HG02852 (cell line): ENCODE measurements around the gene HEATR5B.
"Not testable (repeated sequence)": the region's sequence is repeated elsewhere in the genome, so short reads cannot be mapped to it uniquely, and the experiment has no call there.

Experiments used
- ATAC-seq: cut with Tn5 transposase; IDR thresholded peaks from one replicate; pipeline ENCODE4 v1.9.1; 2021; ENCODE audit warnings: mild to moderate bottlenecking, moderate library complexity; ENCODE audit not compliant: unreplicated experiment

The HEATR5B gene

DNA sequence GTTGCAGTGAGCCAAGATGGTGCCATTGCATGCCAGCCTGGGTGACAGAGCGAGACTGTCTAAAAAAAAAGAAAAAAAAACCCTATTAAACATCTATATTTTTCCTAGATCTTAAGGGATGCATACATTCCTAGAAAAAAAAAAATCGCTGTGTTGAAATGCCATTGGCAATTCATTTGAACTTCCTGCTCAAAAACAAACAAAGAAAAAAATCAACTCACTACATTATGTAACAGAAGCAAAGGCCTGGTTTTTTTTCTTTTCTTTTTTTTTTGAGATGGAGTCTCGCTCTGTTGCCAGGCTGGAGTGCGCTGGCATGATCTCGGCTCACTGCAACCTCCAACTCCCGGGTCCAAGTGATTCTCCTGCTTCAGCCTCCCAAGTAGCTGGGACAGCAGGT, 96.2 kb downstream of the HEATR5B start:
- ATAC-seq, result no peak

DNA sequence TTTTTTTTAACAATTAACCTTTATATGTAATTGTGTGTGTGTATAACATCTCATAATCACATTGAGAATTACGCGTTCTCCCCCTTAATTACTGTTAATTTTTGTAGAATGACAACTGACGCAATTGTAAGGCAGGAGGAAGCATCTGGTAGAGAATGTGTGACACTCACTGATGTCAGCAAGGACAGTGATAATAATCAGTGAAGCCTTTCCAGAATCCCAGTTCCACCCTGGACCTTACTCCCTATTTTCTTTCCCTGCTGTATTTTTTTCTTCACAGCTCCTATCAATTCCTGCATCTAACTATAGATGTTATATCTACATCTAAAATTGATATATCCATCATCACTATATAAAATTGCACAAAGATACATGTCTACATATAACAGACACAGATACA, 101.7 kb downstream of the HEATR5B start:
- no peak for ATAC-seq

DNA sequence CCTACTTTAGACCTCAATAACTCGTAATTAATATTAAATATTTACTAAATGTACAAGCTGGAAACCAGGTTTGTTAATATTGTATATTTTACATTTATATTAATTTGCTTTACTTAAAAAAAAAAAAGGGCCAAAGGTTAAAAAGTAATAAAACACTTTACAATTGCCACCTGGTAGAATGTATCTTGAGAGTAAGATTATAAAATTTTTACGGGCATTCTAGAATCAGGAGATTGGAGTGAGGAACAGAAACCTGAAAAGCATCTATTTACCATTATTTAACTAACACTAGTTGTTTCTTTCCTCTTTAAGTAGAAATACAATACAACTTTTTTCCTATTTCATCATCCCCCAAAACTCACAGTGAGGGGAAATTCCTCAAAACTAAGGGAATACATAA, 102.3 kb downstream of the HEATR5B start:
- ATAC-seq, result no peak

DNA sequence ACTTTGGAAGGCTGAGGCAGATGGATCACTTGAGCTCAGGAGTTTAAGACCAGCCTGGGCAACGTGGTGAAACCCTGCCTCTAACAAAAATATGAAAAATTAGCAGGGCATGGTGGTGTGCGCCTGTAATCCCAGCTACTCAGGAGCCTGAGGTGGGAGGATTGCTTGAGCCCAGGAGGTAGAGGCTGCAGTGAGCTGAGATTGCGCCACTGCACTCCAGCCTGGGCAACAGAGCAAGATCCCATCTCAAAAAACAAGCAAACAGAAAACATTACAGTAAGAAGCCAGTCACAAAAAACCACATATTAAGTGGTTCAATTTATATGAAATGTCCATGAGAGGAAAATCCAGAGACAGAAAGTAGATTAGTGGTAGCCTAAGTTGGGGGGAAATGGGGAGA, 105.2 kb downstream of the HEATR5B start:
- not testable (repeated sequence) for ATAC-seq

DNA sequence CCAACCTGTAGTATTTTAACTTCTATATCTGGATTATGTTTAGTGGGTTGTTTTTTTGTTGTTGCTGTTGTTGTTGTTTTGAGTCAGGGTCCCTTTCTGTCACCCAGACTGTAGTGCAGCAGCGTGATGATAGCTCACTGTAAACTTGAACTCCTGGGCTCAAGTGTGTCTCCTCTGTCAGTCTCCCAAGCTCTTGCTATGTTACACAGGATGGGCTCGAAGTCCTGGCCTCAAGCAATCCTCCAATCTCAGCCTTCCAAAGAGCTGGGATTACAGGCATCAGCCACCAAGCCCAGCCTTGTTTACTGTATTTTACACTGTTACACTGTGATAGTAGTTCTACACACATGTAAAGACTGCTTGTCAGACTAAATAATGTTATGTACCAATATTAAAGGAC, 108.1 kb downstream of the HEATR5B start:
- no peak for ATAC-seq

DNA sequence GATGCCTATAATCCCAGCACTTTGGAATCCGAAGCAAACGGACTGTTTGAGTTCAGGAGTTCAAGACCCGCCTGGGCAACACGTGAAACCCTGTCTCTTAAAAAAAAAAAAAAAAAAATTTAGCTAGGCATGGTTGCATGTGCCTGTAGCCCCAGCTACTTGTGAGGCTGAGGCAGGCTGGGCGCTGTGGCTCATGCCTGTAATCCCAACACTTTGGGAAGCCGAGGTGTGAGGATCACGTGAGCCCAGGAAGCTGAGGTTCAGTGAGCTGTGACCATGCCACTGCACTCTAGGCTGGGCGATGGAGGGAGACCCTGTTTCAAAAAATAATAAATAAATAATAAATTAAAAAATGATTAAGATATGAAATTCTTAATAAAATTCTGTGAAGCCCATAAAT, 108.9 kb downstream of the HEATR5B start:
- ATAC-seq, result no peak

DNA sequence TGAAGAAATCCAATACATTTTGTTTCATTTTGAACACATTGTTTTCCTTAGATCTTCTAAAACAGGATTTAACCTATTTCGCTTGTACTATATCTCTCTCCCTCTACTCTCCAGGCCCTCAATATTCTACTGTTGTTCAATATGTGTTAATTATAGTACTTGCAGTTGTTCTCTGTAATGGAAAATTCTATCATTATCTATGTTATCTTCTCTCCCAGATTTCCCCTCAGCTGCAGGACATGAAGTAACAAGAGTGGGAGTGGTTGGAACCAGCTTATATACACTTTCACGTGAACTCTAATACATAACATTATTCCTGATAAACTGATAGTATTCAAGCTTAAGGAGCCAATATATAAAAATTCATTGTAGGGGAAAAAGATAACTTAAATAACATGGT, 110.9 kb downstream of the HEATR5B start:
- no peak for ATAC-seq

DNA sequence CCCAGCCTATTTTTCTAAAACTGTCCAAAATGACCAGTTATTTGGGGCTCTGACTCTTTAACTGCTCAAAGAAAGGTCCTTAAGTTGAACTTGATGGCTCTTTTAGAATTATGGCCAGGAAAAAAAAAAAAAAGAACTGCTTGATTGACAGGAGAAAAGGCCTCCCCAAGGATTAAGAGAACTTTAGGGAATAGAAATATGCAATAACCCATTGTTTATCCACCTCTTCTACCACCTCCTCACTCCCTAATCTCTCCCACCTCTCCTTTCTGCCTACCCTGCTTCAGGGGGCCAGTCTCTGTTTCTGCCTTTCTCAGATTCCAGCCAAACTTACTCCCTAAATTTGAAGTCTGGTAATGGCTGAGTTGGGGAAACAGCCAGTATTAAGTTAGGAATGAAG, 112.2 kb downstream of the HEATR5B start:
- ATAC-seq, result no peak

DNA sequence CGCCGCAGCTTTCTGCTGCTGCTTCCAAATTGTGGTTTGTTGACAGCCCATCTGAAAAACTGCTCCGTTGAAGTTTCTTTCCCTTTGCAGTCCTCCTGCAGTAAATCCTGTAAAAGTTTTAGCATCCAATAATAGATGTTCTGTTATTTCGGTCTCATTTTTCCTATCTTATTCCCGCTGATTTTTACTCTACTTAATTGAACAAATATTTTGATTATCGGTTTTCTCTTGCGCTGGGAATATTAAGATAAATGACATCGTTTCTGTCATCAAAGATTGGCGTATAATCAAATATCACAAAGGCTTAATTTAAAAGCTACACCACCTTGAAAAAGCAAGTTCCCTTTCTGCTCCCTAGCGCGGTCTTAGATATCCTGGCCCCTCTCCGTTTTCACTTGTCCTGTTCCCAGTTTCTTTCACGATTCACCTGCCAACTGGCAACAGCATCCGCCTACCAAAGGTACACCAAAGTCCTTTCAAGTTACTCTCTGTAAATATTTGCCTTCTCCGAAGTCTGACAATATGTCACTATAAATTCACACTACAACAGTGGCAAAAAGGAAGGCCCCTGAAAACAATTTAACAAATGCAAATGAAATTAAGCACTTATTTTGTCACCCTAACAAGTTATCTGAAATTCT, 116.8 kb downstream of the HEATR5B start:
- ATAC-seq, result no peak

DNA sequence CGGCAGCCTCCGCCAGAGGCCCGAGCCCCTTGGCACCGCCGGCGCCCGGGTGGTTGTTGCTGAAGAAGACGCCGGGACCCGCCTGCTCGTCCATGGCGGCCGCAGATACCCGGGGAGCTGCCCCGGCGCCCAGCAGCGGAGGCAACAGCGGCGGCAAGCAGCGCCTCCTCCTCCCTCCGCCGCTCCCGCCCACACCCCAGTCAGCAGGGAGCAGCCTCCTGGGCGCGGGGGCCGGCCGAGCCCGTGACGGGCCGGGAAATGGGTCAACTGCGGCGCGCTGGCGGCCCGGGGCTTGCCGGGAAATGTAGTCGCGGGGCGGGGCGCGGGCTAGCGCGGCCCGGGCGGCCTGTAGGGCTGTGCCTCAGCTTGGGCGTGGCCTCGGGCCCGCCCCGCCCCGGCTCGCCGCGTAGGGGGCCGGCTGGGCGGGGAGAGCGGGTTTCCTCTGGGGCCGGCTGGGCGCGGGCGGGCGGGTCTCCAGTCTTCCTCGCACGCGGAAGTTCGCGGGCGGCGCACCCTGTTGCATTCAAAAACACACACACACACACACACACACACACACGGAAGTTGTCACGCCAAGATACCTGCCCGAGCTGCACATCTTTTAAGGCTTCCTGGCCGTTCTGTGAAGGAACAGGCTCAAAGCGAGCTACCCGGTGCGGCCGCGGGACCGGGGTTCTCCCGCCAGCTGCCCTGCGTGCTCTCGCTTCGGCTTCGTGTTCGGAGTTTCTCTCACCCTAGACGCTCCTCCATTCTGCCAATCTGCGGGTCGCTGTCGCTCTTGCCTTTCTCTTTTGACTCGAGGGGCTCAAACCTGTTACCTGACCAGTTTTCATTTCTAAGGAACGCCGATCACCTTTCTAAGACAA, 117.6 kb downstream of the HEATR5B start, which contains the start of gene STRN:
STRN (minus strand) TSS at position 167 of the 866 bp plus-strand sequence; CDS start at position 94, 73 bp downstream.
- peak; percentile 98 for ATAC-seq

DNA sequence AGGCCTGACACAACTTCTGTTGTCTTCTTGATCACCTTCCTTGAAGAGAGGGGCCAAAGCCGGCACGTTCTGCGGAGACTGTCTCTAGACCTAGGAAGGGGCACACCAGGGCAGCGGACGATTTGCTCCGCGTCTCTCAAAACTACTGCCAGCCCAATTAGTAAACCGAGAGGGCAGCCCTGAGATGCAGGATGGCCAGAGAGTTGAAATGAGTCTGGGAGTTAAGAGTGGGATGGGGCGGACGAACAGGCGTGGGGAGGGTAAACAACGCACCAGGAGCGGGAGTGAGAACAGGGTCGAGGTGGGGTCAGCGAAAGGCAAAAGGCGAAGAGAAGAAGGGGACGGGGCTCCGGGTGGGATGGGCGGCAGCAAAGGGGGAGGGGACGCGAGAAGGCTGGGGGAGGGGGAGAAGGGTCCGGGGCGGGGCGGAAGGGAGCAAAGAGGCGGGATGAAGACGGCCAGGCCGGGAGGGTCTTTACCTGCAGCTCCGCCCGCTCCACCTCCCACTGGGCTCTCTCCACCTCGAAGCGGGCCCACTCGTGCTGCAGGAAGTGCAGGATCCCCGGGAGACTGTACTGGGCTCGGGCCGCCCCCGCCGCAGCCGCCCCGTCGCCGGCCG, 118.3 kb downstream of the HEATR5B start:
- peak; percentile 31 for ATAC-seq

DNA sequence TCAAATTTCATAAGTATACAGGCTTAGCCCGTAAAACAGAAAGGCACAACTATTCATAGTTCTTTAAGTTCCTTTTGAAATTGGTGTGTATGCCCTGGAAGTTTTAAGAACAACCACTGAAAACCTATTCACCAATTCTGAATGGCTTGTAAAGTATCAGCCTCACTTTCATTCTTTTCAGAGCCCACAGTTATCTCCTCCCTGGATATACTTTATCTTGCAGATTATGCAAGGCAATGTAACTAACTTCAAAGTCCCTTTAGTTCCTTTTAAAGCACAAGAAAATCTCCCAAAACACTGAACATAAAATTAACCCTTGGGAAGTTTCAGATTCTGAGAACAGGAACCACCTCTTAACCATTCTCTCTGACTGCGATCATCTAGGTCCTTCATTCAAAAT, 119.0 kb downstream of the HEATR5B start:
- ATAC-seq, result no peak

DNA sequence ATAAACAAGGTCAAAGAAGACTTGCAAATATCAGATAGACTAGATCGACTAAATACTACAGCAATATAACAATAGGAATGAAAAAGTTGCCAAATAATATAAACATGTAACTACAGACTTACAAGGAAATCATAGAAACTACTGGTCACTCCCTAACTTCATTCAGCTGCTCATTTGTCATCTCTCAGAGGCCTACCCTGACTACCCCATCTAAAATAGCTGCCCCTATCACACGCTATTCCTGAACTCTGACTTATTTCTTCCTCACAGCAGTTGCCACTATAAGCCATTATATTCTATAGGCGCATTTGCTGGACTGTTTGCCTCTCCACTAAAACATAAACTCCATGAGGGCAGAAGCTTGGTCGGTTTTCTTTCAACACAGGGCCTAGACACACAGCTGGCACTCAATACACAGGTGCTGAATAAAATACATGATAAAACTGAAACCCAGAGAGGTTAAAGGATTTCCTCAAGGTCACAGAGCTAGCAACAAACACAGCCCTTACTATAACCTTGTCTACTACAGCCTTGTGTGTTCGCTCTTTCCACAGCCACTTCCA, 119.6 kb downstream of the HEATR5B start:
- no peak for ATAC-seq

DNA sequence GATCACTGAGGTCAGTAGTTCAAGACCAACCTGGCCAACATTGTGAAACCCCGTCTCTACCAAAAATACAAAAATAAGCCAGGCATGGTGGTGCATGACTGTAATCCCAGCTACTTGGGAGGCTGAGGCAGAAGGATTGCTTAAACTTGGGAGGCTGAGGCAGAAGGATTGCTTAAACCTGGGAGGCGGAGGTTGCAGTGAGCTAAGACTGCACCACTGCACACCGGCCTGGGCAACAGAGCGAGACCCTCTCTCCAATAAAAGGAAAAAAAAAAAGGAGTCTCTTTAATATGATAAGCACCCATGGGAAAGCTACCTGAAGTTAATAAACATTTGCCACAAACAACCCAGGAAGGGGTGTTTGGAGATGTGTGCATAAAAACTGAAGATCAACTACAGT, 120.4 kb downstream of the HEATR5B start:
- no peak for ATAC-seq

DNA sequence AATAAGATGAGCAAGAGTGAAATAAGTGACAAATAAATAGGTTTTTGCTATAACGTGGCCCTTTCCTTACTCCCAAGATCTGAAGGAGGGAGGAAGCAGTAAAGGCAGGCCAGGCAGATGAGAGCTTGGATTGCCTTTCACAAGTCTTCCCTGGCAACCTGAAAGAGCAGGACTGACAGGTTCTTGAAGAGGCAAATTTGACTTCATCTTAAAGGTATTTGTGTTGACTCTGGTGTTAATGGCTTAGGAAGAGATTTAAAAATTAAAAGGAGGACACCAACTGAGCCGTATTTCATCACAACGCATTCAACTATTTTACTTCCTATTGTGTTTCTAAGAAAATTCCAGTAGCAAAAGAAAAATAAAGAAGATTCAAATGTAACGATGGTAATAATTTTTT, 121.1 kb downstream of the HEATR5B start:
- ATAC-seq, result no peak

DNA sequence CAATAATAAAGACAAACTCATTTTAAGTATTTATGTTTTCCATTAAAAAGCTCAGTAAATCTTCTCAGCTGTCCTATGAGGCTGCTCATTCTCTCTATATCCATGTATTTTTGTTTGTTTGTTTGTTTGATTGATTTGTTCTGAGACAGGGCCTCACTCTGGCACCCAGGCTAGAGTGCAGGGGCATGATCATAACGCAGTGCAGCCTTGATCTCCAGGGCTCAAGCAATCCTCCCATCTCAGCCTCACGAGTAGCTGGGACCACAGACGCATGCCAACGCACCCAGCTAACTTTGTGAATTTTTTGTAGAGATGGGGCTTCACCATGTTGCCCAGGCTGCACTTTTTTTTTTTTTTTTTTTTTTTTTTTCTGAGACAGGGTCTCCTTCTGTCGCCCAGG, 123.4 kb downstream of the HEATR5B start:
- ATAC-seq, result no peak

DNA sequence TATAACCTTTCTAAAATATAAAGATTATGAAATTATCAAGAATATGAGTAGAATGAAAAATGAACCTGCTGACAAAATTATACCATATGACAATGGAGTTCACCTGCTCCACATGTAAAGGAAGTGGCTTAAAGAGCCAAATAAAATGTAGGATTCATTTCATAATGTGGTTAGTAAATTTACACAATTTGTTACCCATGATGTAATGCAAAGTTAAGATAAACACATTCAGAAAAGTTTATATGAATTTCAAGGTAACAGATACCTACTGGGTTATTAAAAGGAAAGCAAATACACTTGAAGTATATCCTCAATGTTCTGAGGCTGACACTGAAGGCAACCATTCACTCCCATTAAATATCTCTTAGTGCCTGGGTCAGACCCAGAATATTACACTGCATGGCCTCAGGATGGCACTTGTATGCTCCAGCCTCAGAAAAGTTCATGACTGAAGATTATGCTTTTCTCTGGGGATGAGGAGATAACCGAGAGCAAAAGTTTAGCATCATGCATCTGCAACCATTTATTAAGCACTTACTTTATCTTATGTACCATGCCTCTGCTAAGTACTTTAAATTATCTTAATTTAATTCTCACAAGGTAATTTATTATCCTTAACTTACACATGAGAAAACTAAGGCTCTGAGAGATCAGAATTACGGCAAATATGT, 124.0 kb downstream of the HEATR5B start:
- no peak for ATAC-seq

DNA sequence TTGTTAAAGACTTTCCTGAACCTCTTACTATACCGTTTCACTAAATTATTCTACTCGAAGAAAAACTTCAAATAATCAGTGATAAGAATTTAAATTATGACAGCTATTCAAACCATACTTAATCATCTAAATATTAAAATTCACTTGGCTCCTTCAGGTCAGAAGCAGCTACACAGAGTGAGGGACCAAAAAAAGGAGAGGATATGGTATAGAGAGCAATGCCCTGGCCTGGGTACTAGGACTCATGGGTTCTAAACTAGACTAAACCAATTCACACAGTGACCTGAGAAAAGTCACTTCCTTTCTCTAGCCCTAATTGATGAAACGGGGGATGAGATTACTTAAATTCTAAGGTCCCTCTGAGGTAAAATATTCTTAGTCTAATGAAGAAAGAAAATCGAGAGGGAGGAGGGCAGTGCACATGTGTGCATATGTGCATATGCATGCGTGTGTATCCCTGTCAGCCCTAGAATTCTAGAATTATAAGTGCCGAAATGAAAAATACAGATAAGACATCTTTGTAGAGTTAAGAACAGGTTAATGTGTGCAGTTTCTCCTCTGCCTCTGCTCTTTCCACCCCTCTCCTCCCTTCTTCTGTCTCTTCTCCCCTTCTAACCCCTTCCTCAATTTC, 129.1 kb downstream of the HEATR5B start:
- ATAC-seq, result no peak

DNA sequence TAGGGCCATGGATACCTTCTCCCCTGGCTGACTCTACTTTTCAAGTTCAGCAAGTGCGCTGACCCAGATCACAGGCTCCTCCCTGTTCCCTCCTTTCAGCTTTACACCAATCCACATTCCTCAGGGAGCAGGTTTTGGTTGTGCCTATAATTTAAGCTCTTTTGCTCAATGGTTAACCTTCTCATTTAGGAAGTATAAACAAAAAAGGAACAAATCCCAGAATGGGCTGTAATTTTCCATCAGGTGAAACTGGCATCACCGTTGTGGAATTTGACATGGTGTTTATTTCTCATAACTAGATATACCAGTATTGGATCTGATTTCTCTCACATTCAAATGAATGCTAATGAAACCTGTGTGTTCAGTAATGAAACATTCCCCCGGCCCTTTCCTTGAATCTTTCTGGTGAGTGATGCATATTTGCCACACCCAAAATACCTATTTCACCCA, 131.4 kb downstream of the HEATR5B start:
- no peak for ATAC-seq

DNA sequence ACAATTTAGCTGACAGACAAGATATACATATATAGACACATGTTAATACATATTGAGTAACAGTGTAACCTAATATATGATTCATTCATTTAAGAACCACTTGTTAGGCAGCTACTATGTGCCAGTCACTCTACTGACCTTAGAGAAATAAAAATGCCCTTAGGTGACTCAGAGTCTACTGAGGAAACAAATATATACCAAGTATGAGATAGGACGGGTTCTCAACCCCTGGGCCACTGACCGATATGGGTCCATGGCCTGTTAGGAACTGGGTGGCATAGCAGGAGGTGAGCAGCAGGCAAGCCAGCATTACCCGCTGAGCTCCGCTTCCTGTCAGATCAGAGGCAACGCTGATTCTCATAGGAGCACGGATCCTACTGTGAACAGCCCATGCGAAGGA, 132.6 kb downstream of the HEATR5B start:
- ATAC-seq, result no peak
